Ovary (tissue), 3 donors: ENCODE results near the gene RNF19B.

ENCODE experiments used
- POLR2A ChIP-seq: fragments of 450-650 bp; IDR thresholded peaks from one replicate; pipeline ENCODE4 v1.6.1; 2017; ENCODE audit warnings: antibody characterized with exemption, mild to moderate bottlenecking, moderate library complexity
- TF ChIP-seq, protein P1 (sequence below), 3 donors: fragments of 450-650 bp in 2 of 3; fragments of 200-600 bp in 1 of 3; IDR thresholded peaks; one replicate each; pipeline versions ENCODE4 v1.5.1 to v1.8.0; 2016 to 2022; ENCODE audit warnings: antibody characterized with exemption in 3 of 3, mild to moderate bottlenecking in 1 of 3
- donor health status: DM: no; HTN: no; CAD: no.

DNA sequence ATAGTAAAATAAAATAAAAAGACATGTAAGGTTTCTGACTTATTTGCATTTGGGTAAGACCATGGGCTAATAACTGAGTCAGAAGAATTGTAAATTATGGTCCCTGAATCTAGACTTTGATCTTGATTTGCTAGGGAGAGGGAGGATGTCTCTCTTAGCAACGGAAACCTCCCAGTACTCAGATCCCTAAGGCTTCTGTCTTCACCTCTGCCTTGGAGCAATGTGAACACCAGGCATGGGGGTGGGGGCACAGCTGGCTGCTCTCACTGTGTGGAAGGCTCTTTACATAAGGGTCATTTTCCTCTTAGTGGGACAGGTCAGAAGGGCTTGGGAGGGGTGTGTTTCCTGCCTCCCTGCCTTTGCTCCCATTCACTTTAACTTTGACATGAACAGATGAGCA is 46.4 kb downstream of the RNF19B start:
- TF ChIP-seq POLR2A, result no peak
- TF ChIP-seq, protein P1, sequence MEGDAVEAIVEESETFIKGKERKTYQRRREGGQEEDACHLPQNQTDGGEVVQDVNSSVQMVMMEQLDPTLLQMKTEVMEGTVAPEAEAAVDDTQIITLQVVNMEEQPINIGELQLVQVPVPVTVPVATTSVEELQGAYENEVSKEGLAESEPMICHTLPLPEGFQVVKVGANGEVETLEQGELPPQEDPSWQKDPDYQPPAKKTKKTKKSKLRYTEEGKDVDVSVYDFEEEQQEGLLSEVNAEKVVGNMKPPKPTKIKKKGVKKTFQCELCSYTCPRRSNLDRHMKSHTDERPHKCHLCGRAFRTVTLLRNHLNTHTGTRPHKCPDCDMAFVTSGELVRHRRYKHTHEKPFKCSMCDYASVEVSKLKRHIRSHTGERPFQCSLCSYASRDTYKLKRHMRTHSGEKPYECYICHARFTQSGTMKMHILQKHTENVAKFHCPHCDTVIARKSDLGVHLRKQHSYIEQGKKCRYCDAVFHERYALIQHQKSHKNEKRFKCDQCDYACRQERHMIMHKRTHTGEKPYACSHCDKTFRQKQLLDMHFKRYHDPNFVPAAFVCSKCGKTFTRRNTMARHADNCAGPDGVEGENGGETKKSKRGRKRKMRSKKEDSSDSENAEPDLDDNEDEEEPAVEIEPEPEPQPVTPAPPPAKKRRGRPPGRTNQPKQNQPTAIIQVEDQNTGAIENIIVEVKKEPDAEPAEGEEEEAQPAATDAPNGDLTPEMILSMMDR (IDR thresholded peaks at IDR 0.05), result no peak
